Activated T-cell treated with anti-CD3 and anti-CD28 coated beads, Interleukin-2, amount 50 U/mL, for 4 hours (primary cell): Measurements from ENCODE around the gene ACSM2B. TPM values are rescaled to one million over a fixed set of nuclear protein-coding genes. Genes with fewer than 3 reads are reported as not detected.
"Not testable (repeated sequence)": the region's sequence is repeated elsewhere in the genome, so short reads cannot be mapped to it uniquely, and the experiment has no call there.

Experiments
- ATAC-seq, 2 donors: fragments of 200-7000 bp; cut with Tn5 transposase; one replicate each; pipeline ENCODE4 v1.10.0; 2021
- DNase-seq: peaks from one replicate; pipeline ENCODE4 v3.0.0-alpha.2; 2020
- H3K27me3 Mint-ChIP-seq: one replicate; pipeline ENCODE4 v1.8.0; 2021; ENCODE audit warnings: low read depth, mixed read lengths
- H3K36me3 Mint-ChIP-seq: one replicate; pipeline ENCODE4 v1.8.0; 2022; ENCODE audit warnings: mixed read lengths; ENCODE audit not compliant: insufficient read depth
- H3K4me1 Mint-ChIP-seq: one replicate; pipeline ENCODE4 v1.8.0; 2021; ENCODE audit warnings: low read depth, mixed read lengths
- H3K4me3 Mint-ChIP-seq: one replicate; pipeline ENCODE4 v1.8.0; 2021; ENCODE audit warnings: mild to moderate bottlenecking, moderate library complexity, mixed read lengths
- H3K9me3 Mint-ChIP-seq: one replicate; pipeline ENCODE4 v1.8.0; 2021; ENCODE audit warnings: mixed read lengths
- total RNA-seq, 3 donors: library from RNA; stranded (reverse); gene quantifications; one replicate each; pipeline ENCODE4 v1.2.1, GENCODE V29; 2021

The ACSM2B gene
- total RNA-seq, 3 donors from 2014 or later, result 0.22 TPM; not detected in 2

DNA sequence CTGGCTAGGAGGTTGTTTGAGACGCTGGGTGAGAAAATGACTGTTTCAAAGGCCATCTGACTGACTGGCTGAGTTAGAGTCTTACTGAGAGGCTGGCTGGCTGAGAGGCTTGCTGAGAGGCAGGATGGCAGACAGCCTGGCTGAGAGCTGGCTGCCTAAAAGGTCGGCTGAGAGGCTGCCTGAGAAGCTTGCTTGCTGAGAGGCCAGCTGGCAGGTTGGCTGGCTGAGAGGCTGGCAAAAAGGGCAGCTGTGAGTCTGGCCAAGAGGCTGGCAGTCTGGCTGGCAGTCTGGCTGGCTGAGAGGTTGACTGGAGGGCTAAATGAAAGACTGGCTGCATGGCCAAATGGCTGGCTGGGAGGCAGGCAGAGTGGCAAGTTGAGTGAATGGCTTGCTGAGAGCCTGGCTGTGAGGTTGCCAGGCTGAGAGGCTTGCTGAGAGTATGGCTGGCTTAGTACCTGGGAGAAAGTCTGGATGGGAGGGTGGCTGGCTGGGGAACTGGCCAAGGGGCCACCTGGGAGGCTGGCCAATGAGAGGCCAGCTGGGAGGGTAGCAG lies 35.3 kb upstream of the ACSM2B start:
- Mint-ChIP-seq H3K27me3 (peaks cover 26% of the 10 kb centered on the region), H3K4me3 (no peak overlapping the region), H3K4me1 (no peaks in the 10 kb centered on the region), H3K9me3 (no peaks in the 10 kb centered on the region), H3K36me3 (no peaks in the 10 kb centered on the region)
- ATAC-seq (no peak), DNase-seq (no peak)

DNA sequence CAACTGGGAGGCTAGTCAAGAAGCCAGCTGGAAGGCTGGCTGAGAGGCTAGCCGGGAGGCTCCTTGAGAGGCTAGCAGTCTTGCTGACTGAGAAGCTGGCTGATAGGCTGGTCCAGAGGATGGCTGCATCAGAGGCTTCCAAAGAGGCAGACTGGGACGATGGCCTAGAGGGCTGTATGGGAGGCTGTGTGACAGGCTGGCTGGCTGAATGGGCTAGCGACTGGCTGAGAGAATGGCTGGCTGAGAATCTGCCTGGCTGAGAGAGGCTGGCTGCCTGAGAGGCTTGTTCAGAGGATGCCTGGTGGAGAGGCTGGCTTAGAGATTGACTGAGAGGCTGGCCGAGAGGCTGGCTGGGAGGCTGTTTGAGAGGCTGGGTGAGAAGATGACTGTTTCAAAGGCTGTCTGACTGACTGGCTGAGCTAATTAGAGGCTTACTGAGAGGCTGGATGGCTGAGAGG lies 34.8 kb upstream of the ACSM2B start:
- DNase-seq (no peak), ATAC-seq (no peak)
- H3K4me3 Mint-ChIP-seq, result no peak overlapping the region
- H3K4me1 Mint-ChIP-seq, result no peaks in the 10 kb centered on the region
- peaks cover 26% of the 10 kb centered on the region for H3K27me3 Mint-ChIP-seq
- H3K9me3 Mint-ChIP-seq, result no peaks in the 10 kb centered on the region
- H3K36me3 Mint-ChIP-seq, result no peaks in the 10 kb centered on the region

DNA sequence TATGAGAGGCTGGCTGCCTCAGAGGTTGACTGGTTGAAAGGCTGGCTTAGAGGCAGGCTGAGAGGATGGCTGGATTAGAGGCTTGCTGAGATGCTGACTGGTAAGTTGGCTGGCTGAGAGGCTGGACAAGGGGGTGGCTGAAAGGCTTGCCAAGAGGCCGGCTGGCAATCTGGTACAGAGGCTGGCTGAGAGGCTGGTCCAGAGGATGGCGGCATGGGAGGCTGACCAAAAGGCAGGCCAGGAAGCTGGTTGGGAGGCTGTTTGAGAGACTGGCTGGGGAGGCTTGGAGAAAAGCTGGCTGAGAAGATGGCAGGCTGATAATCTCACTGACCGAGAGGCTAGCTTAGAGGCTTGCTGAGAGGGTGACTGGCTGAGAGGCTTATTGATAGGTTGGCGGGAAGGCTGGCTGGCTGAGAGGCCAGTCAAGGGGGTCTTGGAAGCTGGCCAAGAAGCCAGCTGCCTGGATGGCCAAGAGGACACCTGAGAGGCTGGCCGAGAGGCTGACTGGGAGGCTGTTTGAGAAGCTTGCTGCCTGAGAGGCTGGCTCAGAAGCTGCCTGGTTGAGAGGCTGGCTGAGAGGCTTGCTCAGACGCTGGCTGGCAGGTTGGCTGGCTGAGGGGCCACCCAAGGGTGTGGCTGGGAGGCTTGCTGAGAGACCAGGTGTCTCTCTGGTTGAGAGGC lies 34.2 kb upstream of the ACSM2B start:
- H3K27me3 Mint-ChIP-seq, result peaks cover 29% of the 10 kb centered on the region
- no peak overlapping the region for H3K4me3 Mint-ChIP-seq
- H3K36me3 Mint-ChIP-seq, result no peaks in the 10 kb centered on the region
- DNase-seq (no peak), ATAC-seq (no peak)
- no peaks in the 10 kb centered on the region for H3K9me3 Mint-ChIP-seq
- no peaks in the 10 kb centered on the region for H3K4me1 Mint-ChIP-seq

DNA sequence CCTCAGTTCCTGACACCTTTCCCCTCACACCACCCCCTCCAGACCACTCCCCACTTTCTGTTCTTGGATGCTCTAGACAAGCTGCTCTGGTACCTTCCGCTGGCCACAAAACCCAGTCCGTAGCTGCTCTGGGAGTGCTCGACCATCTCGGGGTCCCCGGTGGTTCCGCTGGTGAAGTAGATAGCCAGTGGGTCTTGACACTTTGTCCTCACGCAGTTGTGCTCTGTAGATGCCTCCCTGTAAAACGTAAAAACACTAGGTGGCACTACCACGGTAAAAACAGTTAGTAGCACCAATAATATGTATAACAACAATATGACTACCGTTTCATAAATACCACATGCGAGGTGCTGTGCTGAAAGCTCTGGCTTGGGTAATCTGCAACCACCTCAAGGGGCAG lies 26.0 kb upstream of the ACSM2B start:
- DNase-seq, ATAC-seq, H3K36me3 Mint-ChIP-seq, H3K27me3 Mint-ChIP-seq, H3K9me3 Mint-ChIP-seq, H3K4me3 Mint-ChIP-seq, H3K4me1 Mint-ChIP-seq: not testable (repeated sequence)

DNA sequence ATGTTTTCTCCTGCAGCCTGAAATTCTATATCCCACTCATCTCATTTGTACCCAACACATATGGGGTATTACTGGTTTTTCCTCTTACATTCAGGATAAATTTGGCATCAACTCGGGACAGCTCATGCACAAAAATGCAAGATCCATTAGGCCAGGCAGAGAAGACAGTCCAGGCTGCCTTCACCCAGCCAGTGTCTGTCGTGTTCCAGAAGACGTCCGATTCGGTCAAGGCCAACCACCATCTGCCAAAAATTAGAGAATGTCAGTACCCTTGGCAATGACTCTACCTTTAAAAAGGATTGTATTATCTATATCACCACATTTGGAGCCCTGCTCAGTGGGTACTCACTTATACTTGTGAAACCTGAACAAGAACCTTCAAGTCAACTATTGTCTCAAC lies 23.3 kb upstream of the ACSM2B start:
- H3K27me3 Mint-ChIP-seq, DNase-seq, H3K9me3 Mint-ChIP-seq, H3K4me1 Mint-ChIP-seq, H3K4me3 Mint-ChIP-seq, H3K36me3 Mint-ChIP-seq, ATAC-seq: not testable (repeated sequence)

DNA sequence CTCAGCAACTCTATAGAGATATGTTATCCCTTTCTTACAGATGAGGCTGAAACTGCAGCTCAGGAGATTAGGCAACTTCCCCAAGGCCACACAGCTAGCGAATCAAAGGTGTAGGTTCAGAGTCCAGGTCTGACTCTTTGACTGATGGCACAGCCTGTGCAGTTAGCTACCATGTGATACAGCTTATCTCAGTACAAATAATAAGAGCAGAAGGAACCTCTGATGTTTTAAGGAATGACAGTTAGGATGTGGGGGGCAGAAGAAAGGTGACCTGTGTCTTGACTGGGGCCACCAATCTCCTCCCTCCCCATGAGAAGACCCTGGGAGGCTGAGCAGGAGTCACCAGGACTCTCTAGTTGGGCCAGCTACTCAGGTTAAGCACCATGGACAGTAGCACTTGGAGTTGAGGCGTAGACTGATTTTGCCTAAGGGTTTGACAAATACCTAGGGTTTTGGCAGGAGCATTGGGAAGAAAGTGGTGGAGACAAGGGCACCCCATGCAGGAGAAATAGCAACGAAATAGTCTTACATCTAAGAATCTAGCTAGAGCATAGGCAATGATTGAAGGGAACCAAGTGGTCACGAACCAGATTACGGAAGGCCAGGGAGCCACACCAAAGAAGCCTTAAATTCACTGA lies 22.8 kb upstream of the ACSM2B start:
- no peaks in the 10 kb centered on the region for H3K4me1 Mint-ChIP-seq
- no peaks in the 10 kb centered on the region for H3K9me3 Mint-ChIP-seq
- H3K4me3 Mint-ChIP-seq, result no peak overlapping the region
- peaks cover 2% of the 10 kb centered on the region for H3K27me3 Mint-ChIP-seq
- ATAC-seq, result no peak
- H3K36me3 Mint-ChIP-seq, result no peaks in the 10 kb centered on the region
- DNase-seq, result no peak

DNA sequence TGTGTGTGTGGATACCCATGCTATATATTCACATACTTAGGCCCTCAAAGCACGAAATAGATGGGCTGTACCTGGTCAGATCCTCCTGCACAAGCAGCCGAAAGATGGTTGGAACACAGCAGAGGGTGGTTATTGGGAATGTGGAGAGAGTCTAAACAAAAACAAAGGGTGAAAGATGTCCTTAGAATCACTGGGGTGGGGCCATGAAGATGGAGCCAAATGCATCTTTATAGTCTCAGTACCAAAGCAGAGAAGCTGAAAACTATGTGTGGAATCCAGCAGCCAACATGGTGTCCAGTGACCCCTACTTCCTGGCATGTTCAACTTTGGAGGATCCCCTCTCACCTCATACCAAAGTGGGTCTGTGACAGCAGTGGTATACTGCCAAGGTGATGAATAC lies 19.5 kb upstream of the ACSM2B start:
- H3K36me3 Mint-ChIP-seq, H3K9me3 Mint-ChIP-seq, H3K27me3 Mint-ChIP-seq, H3K4me1 Mint-ChIP-seq, ATAC-seq, H3K4me3 Mint-ChIP-seq, DNase-seq: not testable (repeated sequence)

DNA sequence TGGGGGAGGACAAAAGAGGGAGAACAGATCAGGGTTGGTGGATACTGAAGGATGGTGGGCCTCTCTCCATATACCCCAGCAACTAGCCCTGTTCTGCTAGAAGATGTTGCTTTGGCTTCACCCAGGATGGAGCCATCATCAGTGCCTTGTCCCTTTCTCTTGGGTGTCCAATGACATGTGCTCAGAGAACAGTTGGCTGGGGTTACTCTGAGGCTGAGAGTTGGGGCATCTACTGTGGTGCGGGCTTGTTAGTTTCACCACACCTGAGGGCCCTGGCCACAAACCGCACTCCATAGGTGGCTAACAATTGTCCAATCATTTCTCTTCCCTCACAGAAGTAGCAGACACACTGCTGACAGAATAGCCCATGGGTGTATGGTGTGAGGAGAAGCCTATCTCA lies 18.9 kb upstream of the ACSM2B start:
- not testable (repeated sequence) for H3K4me3 Mint-ChIP-seq, H3K9me3 Mint-ChIP-seq, H3K27me3 Mint-ChIP-seq, H3K4me1 Mint-ChIP-seq, DNase-seq, ATAC-seq, H3K36me3 Mint-ChIP-seq

DNA sequence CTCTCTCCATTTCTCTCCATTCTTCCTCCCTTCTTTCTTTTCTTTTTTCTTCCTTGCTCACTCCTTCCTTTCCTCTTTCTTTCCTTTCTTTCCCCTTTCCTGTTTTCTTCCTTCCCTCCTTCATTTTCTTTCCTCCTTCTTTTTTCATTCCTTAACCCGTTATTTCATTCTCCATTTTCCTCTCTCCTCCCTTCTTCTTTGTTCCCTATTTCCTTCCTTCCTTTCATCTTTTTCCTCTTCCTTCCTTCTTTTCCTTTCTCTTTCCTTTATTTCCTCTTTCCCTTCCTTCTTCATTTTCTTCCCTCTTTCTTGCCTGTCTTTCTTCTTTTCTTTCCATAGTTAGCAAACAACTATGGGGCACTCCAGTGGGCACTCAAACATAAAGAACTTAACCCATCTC lies 16.6 kb upstream of the ACSM2B start:
- H3K27me3 Mint-ChIP-seq, H3K9me3 Mint-ChIP-seq, H3K4me3 Mint-ChIP-seq, ATAC-seq, H3K36me3 Mint-ChIP-seq, H3K4me1 Mint-ChIP-seq, DNase-seq: not testable (repeated sequence)

DNA sequence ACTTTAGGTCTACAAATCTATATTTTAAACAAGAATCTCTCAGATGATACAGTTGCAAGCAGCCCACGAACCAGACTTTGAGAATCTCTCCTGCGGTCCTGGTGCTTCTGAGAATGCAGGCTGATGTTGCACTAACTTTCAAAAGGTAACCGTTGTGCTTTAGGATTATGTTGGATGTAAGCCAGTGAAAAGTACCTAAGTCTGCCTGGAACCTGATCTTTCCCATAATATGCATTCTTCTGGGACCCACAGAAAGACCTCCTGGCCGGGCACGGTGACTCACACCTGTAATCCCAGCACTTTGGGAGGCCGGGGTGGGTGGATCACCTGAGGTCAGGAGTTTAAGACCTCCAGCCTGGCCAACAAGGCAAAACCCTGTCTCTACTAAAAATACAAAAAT lies 13.3 kb upstream of the ACSM2B start:
- not testable (repeated sequence) for H3K36me3 Mint-ChIP-seq, H3K27me3 Mint-ChIP-seq, H3K9me3 Mint-ChIP-seq, H3K4me3 Mint-ChIP-seq, ATAC-seq, DNase-seq, H3K4me1 Mint-ChIP-seq

DNA sequence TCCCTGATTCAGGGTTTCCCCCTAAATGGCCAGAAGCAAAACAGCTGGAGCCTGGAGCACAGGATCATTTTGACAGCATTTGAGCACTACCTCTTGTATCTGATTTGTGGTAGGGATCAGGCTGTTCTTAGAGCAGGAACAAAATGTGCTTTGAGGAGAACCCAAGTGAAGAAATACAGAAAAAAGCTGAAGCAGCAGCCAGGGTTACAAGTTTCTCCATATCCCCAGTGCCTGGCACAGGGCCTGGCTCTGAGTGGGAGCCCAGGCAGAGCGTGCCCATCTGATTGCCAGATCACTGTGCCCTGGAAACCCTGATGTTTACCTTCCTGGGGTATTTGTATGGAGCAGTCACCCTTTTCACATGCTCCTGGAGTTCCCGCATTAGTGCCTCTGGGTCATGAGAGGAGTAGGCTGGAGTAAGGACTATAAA lies 11.5 kb upstream of the ACSM2B start:
- DNase-seq, ATAC-seq, H3K4me1 Mint-ChIP-seq: not testable (repeated sequence)

DNA sequence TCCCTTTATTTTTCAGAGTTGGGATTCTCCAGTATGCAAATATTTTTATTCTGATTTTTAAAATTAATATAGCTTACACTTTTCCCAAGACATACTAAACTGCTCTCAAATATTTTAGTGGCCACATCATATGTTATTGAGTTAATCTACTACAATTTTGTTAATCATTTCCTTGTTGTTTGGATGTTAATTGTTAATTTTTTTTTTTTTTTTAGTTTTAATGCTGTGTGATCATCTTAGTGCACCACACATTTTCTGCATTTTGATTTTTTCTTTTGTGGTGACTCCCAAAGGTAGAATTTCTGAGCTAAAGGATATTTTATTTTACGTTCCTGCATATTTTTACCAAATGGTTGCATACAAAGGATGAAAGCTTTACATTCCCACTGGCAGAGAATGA lies 10.5 kb upstream of the ACSM2B start:
- H3K27me3 Mint-ChIP-seq, H3K4me3 Mint-ChIP-seq, H3K4me1 Mint-ChIP-seq, DNase-seq, H3K9me3 Mint-ChIP-seq, ATAC-seq, H3K36me3 Mint-ChIP-seq: not testable (repeated sequence)

More for the DNA sequence above, 11.5 kb upstream of the ACSM2B start:
- not testable (repeated sequence) for H3K36me3 Mint-ChIP-seq, H3K4me3 Mint-ChIP-seq, H3K27me3 Mint-ChIP-seq, H3K9me3 Mint-ChIP-seq

DNA sequence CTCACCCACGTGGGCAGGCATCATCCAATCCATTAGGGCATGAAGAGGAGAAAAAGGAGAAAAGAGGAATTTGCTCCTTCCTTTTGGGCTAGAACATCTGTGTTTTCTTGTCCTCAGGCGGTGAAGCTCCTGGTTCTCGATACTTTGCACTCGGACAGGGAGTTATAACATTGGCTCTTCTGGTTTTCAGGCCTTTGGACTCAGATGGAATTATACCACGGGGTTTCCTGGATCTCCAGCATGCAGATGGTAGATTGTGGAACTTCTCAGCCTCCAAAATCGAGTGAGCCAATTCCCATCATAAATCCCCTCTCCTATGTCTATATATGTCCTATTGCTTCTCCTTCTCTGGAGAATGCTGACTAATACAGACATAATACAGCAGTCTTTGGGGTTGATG lies 9.9 kb upstream of the ACSM2B start:
- DNase-seq, H3K4me3 Mint-ChIP-seq, H3K4me1 Mint-ChIP-seq, H3K36me3 Mint-ChIP-seq, H3K27me3 Mint-ChIP-seq, ATAC-seq, H3K9me3 Mint-ChIP-seq: not testable (repeated sequence)

DNA sequence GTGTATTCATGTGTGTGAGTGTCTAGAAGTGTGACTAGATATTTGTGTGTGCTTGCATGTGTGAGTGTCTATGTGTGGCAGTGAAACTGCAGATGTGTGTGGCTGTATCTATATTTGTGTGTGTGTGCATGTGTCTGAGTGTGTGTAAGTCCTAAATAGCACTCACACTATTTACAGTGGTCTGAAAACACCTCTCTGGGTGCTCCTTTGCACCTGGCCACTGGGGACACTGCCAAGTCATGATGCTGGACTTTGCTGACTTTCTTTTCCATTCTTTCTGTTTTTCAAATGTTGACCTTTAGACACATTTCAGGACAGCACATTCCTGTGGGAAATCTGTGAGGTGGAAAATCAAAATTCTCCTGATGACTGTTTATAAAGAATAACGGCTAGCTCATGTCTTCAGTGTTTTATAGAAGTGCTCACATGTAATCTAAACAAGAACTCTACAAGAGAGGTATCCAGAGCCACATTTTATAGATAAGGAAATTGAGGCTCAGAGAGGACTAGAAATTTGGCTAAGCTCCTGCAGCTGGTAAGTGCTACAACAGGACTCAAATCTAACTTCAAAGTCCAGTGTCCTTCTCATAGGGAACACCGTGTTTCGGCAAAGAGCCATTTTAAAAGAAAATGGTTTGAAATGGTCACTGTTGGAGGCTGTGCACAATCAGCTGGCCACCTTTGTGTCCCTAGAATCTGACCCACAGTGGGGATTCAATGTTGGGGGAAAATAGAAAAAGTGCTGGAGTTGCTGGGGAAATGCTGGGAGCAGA lies 4.5 kb upstream of the ACSM2B start:
- ATAC-seq, H3K36me3 Mint-ChIP-seq, H3K9me3 Mint-ChIP-seq, H3K27me3 Mint-ChIP-seq, H3K4me1 Mint-ChIP-seq, DNase-seq, H3K4me3 Mint-ChIP-seq: not testable (repeated sequence)
